Sigmoid colon (tissue), 4 donors: ENCODE results near the gene DMBT1.

Experiments used
- EP300 ChIP-seq, 4 donors: sonication (generic); formaldehyde crosslinking; IDR thresholded peaks; one replicate each; pipeline ENCODE4 v1.6.1; 2017; ENCODE audit warnings: antibody characterized with exemption in 4 of 4
- POLR2AphosphoS5 ChIP-seq, 4 donors: sonication (generic); formaldehyde crosslinking; IDR thresholded peaks; one replicate each; pipeline ENCODE4 v1.6.1; 2017; ENCODE audit warnings: antibody characterized with exemption in 4 of 4
- TF ChIP-seq, protein P1 (sequence below), 4 experiments: fragments of 450-650 bp in 3 of 4; fragments of 200-600 bp in 1 of 4; IDR thresholded peaks; one replicate each; pipeline ENCODE4 v1.5.1; 2016 to 2019; ENCODE audit warnings: antibody characterized with exemption in 4 of 4, mild to moderate bottlenecking in 3 of 4, moderate library complexity in 2 of 4

GRCh38 chr10:122674781-122675180, 114.2 kb downstream of the DMBT1 start:
- TF ChIP-seq, protein P1, sequence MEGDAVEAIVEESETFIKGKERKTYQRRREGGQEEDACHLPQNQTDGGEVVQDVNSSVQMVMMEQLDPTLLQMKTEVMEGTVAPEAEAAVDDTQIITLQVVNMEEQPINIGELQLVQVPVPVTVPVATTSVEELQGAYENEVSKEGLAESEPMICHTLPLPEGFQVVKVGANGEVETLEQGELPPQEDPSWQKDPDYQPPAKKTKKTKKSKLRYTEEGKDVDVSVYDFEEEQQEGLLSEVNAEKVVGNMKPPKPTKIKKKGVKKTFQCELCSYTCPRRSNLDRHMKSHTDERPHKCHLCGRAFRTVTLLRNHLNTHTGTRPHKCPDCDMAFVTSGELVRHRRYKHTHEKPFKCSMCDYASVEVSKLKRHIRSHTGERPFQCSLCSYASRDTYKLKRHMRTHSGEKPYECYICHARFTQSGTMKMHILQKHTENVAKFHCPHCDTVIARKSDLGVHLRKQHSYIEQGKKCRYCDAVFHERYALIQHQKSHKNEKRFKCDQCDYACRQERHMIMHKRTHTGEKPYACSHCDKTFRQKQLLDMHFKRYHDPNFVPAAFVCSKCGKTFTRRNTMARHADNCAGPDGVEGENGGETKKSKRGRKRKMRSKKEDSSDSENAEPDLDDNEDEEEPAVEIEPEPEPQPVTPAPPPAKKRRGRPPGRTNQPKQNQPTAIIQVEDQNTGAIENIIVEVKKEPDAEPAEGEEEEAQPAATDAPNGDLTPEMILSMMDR (IDR thresholded peaks at IDR 0.05): no peak
- TF ChIP-seq EP300 (IDR thresholded peaks at IDR 0.05): no peak
- no peak for TF ChIP-seq POLR2AphosphoS5 (IDR thresholded peaks at IDR 0.05)
